ENCODE results near the gene TTC32. TPM values are rescaled to one million over a fixed set of nuclear protein-coding genes. Genes with fewer than 3 reads are reported as not detected.
A peak's percentile ranks its signal among the peaks of the same experiment; 100 is the strongest.

Gene TTC32
- 9.9 to 10.6 TPM (median 10.0 TPM) in 3 replicates for total RNA-seq (2021)
- percentile 96 among the genes with signal in this experiment for Bru-seq, nascent RNA
- long read RNA-seq, experiment 1, transcript TTC32-204 (2 exons, 710 nt): major isoform, 13 of 27 reads
- long read RNA-seq, experiment 1, partial matches to known transcripts: 0 of 27 reads
- long read RNA-seq, experiment 1, other reads (novel, unspliced or antisense): 14 of 27 reads
- long read RNA-seq, experiment 2, partial matches to known transcripts: 0 of 14 reads
- long read RNA-seq, experiment 2, other reads (novel, unspliced or antisense): 12 of 14 reads
- long read RNA-seq, experiment 3, partial matches to known transcripts: 0 of 10 reads
- long read RNA-seq, experiment 3, other reads (novel, unspliced or antisense): 6 of 10 reads

DNA sequence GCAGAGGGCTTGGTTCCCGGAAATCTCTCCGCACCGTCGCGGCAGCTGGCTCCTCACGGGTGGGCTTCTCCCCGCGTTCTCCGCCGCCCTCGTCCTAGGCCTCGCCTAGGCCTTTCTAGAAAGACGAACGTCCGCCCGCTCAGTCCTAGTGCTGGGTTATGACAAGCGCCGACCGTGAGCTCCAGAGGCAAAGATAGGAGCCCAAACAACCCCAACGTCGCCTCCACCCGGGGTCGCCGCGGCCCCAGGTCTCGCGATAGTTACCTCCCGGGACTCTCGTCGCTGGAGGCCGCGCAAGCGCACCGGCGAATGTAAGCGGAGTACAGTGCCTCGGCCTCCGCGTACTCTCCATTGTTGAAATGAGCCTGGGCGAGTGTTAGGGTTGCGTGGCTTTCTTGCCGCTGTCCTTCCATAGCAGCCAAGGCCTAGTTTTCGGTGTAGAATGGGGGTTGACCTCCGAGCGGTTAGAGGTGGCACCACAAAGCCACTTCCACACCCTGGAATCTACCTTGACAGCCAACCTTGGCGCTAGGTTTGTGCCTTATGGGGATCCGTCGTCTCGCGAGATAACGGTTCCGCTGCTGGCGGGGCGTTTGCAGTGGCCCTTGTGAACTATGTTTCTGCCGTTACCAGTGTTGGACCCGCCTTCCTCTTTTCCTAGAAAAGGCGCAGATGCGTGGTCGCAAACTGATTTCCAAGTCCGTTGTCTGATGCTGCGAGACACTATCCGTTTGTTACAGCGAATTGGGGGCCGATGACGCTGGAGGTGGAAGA is at the start of gene TTC32:
TSS of gene TTC32 (minus strand) at position 542 of the 774 bp plus-strand sequence. CDS start at position 413, 129 bp downstream.
- Mint-ChIP-seq H3K27me3 (ENCODE audit: low read depth) (no peaks in the 10 kb centered on the region), H3K4me3 (peak within 1 kb of the TSS; percentile 98), H3K36me3 (no peaks in the 10 kb centered on the region), H3K27ac (peak within 1 kb of the TSS; percentile 98), H3K9me3 (no peaks in the 10 kb centered on the region), H3K4me1 (peaks cover 15% of the 10 kb centered on the region)
- DNase-seq (ENCODE audit: low spot score) (peak; percentile 91), ATAC-seq (peak; percentile 97)
- POLR2A ChIA-PET: interaction anchor here (0.6 to 1.1 kb wide), 3 partner anchors 11 to 88 kb away, joined by 3 to 4 read pairs (median 3); partner anchors contain the start of gene WDR35
- CTCF ChIA-PET: no interaction called here
- no peak for TF ChIP-seq OVOL2 (CRISPR knock-in tag; IDR thresholded peaks at IDR 0.05; ENCODE audit: borderline replicate concordance)
- no peak for TF ChIP-seq ZNF121 (CRISPR knock-in tag; IDR thresholded peaks at IDR 0.05)
- no peak for TF ChIP-seq ATF1 (CRISPR knock-in tag; IDR thresholded peaks at IDR 0.05)
- no peak for TF ChIP-seq GTF2I (CRISPR knock-in tag; conservative IDR thresholded peaks at IDR 0.05)
- no peak for TF ChIP-seq ZNF138 (CRISPR knock-in tag; conservative IDR thresholded peaks at IDR 0.05)
- peak; percentile 12; the same call in 1 of the 2 replicates for TF ChIP-seq ETV6 (CRISPR knock-in tag; IDR thresholded peaks at IDR 0.05)
- TF ChIP-seq, protein P1, sequence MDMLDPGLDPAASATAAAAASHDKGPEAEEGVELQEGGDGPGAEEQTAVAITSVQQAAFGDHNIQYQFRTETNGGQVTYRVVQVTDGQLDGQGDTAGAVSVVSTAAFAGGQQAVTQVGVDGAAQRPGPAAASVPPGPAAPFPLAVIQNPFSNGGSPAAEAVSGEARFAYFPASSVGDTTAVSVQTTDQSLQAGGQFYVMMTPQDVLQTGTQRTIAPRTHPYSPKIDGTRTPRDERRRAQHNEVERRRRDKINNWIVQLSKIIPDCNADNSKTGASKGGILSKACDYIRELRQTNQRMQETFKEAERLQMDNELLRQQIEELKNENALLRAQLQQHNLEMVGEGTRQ (CRISPR knock-in tag; IDR thresholded peaks at IDR 0.05): no peak
- no peak for TF ChIP-seq NFATC4 (CRISPR knock-in tag; IDR thresholded peaks at IDR 0.05)
- TF ChIP-seq, protein P2, sequence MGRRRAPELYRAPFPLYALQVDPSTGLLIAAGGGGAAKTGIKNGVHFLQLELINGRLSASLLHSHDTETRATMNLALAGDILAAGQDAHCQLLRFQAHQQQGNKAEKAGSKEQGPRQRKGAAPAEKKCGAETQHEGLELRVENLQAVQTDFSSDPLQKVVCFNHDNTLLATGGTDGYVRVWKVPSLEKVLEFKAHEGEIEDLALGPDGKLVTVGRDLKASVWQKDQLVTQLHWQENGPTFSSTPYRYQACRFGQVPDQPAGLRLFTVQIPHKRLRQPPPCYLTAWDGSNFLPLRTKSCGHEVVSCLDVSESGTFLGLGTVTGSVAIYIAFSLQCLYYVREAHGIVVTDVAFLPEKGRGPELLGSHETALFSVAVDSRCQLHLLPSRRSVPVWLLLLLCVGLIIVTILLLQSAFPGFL (CRISPR knock-in tag; IDR thresholded peaks at IDR 0.05; ENCODE audit: borderline replicate concordance): no peak; the same call in 1 of the 2 replicates
- TF ChIP-seq, protein P3, sequence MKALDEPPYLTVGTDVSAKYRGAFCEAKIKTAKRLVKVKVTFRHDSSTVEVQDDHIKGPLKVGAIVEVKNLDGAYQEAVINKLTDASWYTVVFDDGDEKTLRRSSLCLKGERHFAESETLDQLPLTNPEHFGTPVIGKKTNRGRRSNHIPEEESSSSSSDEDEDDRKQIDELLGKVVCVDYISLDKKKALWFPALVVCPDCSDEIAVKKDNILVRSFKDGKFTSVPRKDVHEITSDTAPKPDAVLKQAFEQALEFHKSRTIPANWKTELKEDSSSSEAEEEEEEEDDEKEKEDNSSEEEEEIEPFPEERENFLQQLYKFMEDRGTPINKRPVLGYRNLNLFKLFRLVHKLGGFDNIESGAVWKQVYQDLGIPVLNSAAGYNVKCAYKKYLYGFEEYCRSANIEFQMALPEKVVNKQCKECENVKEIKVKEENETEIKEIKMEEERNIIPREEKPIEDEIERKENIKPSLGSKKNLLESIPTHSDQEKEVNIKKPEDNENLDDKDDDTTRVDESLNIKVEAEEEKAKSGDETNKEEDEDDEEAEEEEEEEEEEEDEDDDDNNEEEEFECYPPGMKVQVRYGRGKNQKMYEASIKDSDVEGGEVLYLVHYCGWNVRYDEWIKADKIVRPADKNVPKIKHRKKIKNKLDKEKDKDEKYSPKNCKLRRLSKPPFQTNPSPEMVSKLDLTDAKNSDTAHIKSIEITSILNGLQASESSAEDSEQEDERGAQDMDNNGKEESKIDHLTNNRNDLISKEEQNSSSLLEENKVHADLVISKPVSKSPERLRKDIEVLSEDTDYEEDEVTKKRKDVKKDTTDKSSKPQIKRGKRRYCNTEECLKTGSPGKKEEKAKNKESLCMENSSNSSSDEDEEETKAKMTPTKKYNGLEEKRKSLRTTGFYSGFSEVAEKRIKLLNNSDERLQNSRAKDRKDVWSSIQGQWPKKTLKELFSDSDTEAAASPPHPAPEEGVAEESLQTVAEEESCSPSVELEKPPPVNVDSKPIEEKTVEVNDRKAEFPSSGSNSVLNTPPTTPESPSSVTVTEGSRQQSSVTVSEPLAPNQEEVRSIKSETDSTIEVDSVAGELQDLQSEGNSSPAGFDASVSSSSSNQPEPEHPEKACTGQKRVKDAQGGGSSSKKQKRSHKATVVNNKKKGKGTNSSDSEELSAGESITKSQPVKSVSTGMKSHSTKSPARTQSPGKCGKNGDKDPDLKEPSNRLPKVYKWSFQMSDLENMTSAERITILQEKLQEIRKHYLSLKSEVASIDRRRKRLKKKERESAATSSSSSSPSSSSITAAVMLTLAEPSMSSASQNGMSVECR (CRISPR knock-in tag; IDR thresholded peaks at IDR 0.05; ENCODE audit: borderline replicate concordance): peak; percentile 73; the same call in 1 of the 2 replicates
- TF ChIP-seq, protein P4, sequence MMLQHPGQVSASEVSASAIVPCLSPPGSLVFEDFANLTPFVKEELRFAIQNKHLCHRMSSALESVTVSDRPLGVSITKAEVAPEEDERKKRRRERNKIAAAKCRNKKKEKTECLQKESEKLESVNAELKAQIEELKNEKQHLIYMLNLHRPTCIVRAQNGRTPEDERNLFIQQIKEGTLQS (CRISPR knock-in tag; conservative IDR thresholded peaks at IDR 0.05): no peak
- no peak for TF ChIP-seq PRRX2 (CRISPR knock-in tag; IDR thresholded peaks at IDR 0.05)
- TF ChIP-seq, protein P5, sequence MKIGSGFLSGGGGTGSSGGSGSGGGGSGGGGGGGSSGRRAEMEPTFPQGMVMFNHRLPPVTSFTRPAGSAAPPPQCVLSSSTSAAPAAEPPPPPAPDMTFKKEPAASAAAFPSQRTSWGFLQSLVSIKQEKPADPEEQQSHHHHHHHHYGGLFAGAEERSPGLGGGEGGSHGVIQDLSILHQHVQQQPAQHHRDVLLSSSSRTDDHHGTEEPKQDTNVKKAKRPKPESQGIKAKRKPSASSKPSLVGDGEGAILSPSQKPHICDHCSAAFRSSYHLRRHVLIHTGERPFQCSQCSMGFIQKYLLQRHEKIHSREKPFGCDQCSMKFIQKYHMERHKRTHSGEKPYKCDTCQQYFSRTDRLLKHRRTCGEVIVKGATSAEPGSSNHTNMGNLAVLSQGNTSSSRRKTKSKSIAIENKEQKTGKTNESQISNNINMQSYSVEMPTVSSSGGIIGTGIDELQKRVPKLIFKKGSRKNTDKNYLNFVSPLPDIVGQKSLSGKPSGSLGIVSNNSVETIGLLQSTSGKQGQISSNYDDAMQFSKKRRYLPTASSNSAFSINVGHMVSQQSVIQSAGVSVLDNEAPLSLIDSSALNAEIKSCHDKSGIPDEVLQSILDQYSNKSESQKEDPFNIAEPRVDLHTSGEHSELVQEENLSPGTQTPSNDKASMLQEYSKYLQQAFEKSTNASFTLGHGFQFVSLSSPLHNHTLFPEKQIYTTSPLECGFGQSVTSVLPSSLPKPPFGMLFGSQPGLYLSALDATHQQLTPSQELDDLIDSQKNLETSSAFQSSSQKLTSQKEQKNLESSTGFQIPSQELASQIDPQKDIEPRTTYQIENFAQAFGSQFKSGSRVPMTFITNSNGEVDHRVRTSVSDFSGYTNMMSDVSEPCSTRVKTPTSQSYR (CRISPR knock-in tag; IDR thresholded peaks at IDR 0.05): 0 out of 2 replicates have a peak, but pooled peaks have one; percentile 55
- TF ChIP-seq, protein P6, sequence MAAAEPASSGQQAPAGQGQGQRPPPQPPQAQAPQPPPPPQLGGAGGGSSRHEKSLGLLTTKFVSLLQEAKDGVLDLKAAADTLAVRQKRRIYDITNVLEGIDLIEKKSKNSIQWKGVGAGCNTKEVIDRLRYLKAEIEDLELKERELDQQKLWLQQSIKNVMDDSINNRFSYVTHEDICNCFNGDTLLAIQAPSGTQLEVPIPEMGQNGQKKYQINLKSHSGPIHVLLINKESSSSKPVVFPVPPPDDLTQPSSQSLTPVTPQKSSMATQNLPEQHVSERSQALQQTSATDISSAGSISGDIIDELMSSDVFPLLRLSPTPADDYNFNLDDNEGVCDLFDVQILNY (CRISPR knock-in tag; IDR thresholded peaks at IDR 0.05): peak; percentile 42; the same call in 1 of the 2 replicates
- TF ChIP-seq, protein P7, sequence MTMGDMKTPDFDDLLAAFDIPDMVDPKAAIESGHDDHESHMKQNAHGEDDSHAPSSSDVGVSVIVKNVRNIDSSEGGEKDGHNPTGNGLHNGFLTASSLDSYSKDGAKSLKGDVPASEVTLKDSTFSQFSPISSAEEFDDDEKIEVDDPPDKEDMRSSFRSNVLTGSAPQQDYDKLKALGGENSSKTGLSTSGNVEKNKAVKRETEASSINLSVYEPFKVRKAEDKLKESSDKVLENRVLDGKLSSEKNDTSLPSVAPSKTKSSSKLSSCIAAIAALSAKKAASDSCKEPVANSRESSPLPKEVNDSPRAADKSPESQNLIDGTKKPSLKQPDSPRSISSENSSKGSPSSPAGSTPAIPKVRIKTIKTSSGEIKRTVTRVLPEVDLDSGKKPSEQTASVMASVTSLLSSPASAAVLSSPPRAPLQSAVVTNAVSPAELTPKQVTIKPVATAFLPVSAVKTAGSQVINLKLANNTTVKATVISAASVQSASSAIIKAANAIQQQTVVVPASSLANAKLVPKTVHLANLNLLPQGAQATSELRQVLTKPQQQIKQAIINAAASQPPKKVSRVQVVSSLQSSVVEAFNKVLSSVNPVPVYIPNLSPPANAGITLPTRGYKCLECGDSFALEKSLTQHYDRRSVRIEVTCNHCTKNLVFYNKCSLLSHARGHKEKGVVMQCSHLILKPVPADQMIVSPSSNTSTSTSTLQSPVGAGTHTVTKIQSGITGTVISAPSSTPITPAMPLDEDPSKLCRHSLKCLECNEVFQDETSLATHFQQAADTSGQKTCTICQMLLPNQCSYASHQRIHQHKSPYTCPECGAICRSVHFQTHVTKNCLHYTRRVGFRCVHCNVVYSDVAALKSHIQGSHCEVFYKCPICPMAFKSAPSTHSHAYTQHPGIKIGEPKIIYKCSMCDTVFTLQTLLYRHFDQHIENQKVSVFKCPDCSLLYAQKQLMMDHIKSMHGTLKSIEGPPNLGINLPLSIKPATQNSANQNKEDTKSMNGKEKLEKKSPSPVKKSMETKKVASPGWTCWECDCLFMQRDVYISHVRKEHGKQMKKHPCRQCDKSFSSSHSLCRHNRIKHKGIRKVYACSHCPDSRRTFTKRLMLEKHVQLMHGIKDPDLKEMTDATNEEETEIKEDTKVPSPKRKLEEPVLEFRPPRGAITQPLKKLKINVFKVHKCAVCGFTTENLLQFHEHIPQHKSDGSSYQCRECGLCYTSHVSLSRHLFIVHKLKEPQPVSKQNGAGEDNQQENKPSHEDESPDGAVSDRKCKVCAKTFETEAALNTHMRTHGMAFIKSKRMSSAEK (CRISPR knock-in tag; IDR thresholded peaks at IDR 0.05; ENCODE audit: borderline replicate concordance): no peak
- TF ChIP-seq, protein P8, sequence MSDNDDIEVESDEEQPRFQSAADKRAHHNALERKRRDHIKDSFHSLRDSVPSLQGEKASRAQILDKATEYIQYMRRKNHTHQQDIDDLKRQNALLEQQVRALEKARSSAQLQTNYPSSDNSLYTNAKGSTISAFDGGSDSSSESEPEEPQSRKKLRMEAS (CRISPR knock-in tag; IDR thresholded peaks at IDR 0.05): peak; percentile 61
- TF ChIP-seq ZNF232 (CRISPR knock-in tag; IDR thresholded peaks at IDR 0.05): no peak
- no peak for TF ChIP-seq CBFB (CRISPR knock-in tag; IDR thresholded peaks at IDR 0.05; ENCODE audit: low read depth)
- no peak for TF ChIP-seq GRHL2 (CRISPR knock-in tag; IDR thresholded peaks at IDR 0.05; ENCODE audit: insufficient replicate concordance, severe bottlenecking)
